ENCODE data around the gene OBP2A.

OBP2A gene

GRCh38 chr9:135581636-135582426, 35.9 kb downstream of the OBP2A start:
- no peak for DNase-seq

GRCh38 chr9:135582541-135582940, 36.6 kb downstream of the OBP2A start:
- DNase-seq: no peak

DNA sequence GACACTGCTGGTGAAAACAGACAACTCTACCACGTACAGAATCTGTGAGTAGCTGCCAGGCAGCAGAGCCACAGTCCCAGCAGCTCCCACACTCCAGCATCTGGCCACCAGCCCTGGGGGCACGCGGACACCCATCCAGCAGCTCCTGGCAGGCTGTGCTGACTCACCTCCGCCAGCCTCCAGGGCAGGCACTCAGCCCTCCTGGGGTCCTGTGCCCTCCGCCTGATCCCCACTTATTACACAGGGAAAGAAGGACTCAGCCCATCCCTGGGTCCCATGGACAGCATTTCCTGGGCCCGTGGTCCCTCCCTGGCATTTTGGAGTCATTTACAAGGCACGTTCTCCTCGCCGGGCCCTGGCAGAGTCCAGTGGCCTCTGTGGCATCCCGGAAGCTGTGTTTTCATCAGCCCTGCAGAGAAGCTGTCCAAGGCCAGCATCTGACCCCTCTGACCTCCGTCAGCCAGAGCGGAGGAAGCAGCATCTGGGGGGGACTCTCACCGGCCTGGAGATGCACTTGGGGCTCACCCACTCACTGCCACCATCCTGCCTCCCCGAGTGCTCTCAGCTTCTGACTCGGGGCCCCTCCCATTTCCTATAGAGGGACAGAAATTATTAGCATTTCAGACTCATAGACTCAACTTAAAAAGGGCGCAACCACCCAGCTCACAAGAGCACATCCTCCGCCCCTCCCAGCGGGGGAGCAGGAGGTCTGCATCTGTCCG, 37.2 kb downstream of the OBP2A start:
- no peak for DNase-seq

DNA sequence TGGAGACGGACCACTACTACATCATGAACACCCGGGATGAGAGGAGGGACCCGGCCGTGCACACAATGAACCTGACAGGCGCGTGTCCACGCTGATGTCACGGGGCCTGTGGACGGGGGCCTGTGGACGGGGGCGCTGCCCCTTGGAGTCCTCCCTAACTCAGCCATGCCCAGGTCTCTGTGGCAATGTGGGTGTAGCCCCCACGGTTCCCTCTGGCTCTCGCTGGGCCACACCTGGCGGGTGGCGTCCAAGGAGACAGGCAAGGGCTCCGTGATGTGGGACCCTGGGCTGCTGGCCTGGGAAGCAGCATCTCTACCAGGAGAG, 37.7 kb downstream of the OBP2A start:
- no peak for DNase-seq

GRCh38 chr9:135584371-135584770, 38.4 kb downstream of the OBP2A start:
- no peak for DNase-seq

DNA sequence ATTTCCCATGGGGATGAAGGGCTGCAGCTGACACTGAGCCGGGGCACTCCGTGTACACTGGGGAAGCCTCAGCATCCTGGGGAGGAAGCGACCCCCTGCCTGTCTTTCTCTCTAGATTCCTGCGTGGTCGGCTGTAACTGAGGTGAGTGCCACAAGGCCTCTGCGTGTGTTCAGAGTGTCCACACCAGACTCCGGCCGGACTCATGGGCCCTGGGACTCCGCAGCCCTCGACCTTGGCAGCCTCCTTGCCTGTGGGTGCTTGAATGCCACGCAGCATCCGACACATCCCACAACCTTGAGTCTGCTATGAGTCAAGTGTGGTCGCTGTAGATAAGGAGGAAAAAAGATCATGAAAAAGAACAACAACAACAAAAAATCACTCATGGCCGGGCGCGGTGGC, 39.0 kb downstream of the OBP2A start:
- DNase-seq: no peak

DNA sequence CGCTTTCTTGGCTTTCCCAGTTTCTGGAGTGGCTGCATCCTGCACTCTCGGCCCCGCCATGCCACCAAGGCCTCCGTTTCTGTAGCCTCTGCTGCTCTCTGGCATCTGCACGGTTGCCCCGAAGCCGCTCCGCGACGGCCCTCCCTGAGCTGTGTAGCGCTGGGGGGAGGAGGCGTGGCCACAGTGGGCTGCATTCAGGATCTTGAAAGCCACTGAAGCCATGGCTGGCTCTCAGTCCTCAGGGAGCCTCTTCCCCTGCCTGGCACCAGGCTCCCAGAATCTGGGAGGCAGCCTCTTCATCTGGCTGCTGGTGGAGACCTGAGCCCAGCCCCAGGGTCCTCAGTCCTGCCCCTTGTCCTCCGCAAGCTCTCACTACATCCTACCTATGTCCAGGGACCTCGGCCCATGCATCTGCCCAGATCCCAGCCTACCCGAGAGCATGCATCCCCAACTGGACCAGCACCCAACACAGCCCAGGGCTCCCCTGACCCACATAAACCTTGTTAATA, 40.7 kb downstream of the OBP2A start:
- DNase-seq: no peak

DNA sequence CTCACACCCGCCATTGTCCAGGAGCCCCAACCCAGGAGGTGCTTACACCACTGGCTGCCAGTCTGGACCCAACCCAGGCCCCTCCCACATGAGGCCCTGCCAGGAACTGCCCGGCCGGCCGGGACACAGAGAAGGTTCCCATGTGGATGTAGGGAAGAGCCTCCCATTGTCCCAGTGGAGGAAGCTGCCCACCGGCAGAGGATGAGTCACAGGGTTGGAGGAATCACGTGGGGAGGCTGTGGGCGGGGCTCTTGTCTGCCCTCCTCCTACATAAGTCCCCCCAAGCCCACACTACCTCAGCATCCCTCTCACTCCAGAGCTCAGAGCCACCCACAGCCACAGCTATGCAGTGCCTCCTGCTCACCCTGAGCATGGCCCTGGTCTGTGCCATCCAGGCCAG, 41.7 kb downstream of the OBP2A start:
- DNase-seq: no peak

- DNase-seq: no peak
Measured at GRCh38 chr9:135588371-135588770, 42.4 kb downstream of the OBP2A start.

DNA sequence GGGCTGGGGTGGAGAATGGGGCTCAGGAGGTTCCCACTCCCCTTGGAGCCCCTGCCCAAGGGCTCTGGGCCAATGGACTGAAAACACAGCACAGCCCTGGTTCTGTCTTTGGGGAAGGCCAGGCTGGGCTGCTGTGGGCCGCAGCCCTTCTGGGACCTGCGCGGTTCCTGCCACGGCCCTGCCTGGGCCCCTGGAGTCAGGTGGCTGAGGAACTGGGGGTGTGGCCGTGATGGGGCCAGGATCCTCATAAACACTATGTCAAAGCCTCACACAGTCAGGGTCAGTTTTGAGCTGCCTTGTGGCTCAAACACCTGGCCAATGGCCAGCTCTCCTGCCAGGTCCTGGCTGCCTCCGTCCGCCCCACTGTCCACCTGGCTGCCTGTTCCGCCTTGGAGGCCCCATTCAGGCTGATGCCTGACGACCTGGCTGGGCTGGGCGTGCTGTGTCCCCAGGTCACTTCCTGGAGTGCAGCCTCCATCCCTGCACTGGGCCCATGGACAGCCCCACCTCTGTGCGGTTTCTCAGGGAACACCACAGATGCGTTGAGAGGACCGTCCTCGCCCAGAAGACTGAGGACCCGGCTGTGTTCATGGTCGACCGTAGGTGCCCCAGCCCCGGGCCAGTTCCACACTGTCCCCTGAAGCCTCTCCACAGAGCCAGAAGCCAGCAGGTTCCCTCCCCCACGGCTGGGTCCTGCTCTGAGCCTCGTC, 43.1 kb downstream of the OBP2A start:
- DNase-seq: no peak

GRCh38 chr9:135589596-135590485, 43.9 kb downstream of the OBP2A start:
- DNase-seq: no peak

DNA sequence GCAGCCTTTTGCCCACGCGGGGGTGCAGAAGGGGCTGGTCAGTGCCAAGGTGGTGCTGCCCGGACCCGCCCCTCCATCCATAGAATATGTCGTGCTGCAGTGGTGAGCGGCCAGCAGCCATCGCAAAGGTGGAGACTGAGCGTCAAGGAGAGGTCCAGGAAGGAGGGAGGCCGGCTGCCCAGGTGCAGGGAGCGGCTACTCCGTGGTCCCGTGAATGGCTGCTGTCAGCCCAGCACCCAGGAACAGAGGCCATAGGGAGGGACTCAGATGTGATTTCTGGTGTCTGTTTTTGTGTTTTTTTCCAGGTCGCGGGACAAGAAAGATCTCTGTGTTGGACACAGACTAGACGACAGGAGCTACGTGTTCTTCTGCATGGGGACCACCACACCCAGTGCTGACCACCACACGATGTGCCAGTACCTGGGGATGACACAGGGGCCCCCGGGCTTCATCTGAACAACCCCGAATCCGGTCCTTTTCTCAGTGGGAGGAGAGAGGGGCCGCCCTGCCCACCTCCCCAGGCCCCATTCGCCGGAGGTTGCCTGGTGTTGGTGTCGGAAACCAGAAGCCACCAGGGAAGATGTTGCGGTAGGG, 44.7 kb downstream of the OBP2A start:
- DNase-seq: no peak

GRCh38 chr9:135591506-135592330, 45.8 kb downstream of the OBP2A start:
- DNase-seq: no peak

DNA sequence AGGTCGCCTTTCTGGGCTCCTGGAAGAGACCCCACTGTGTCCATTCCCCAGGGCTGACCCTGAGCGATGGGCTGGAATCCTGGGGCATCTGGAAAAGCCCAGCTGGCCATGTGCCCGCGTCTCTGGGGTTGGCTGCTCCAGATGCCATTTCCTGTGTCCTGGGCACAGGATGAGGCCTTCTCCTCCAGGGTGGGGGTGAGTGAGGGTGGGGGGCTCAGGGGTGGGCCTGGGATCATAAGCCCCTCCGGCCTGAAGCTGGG, 46.3 kb downstream of the OBP2A start:
- no peak for DNase-seq

- DNase-seq: no peak
Measured at GRCh38 chr9:135592625-135593024, 46.7 kb downstream of the OBP2A start.

DNA sequence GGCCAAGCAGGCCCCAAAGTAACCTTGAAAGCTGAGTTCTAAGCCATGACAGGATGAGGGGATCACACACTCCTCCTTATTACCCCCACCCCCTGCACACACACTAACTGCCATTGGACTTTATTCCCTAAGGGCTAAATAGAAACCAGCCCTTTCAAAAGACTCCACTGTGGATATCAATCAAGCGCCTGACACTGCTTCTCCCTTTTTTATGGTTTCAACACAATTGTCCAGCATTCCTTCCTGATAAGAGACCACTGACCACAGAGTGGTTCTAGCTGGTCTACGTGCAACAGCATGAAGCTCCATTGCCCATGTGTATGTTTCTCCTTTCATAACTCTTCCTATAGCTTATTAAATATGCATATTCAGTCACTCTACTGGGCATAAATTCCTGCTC, 50.3 kb downstream of the OBP2A start:
- no peak for DNase-seq
